Measurements from ENCODE around the gene TBCC.

TBCC gene

GRCh38 chr6:42762426-42762859 lies 16.5 kb upstream of the TBCC start:
- Histone ChIP-seq H3K27me3 (ENCODE audit: insufficient read depth, low read length) (no peaks in the 10 kb centered on the region), H3K4me3 (ENCODE audit: low read depth, low read length, poor library complexity, severe bottlenecking) (no peak overlapping the region), H3F3A (ENCODE audit: insufficient read depth, low read length) (no peaks in the 10 kb centered on the region), H3K4me2 (ENCODE audit: low read length) (no peak overlapping the region), H3K36me3 (ENCODE audit: insufficient read depth, low read length) (peaks cover 4% of the 10 kb centered on the region; the same call in 1 of the 2 replicates), H3K9ac (ENCODE audit: low read length) (no peak overlapping the region), H2AFZ (ENCODE audit: low read length) (no peak overlapping the region), H3K4me1 (ENCODE audit: insufficient read depth, low read length, severe bottlenecking) (peaks cover 6% of the 10 kb centered on the region), H4K20me1 (ENCODE audit: insufficient read depth, low read length) (no peaks in the 10 kb centered on the region), H3K9me3 (ENCODE audit: low read length) (no peaks in the 10 kb centered on the region), H3K27ac (ENCODE audit: low read depth, low read length, poor library complexity, severe bottlenecking) (no peak overlapping the region), H3K79me2 (ENCODE audit: insufficient read depth, low read length) (no peaks in the 10 kb centered on the region), H3K9me2 (ENCODE audit: low read depth, low read length) (no peaks in the 10 kb centered on the region)
- TF ChIP-seq EZH2 (IDR thresholded peaks at IDR 0.05; ENCODE audit: borderline replicate concordance, low read length) (no peak), CTCF (IDR thresholded peaks at IDR 0.05; ENCODE audit: low read length) (no peak)

DNA sequence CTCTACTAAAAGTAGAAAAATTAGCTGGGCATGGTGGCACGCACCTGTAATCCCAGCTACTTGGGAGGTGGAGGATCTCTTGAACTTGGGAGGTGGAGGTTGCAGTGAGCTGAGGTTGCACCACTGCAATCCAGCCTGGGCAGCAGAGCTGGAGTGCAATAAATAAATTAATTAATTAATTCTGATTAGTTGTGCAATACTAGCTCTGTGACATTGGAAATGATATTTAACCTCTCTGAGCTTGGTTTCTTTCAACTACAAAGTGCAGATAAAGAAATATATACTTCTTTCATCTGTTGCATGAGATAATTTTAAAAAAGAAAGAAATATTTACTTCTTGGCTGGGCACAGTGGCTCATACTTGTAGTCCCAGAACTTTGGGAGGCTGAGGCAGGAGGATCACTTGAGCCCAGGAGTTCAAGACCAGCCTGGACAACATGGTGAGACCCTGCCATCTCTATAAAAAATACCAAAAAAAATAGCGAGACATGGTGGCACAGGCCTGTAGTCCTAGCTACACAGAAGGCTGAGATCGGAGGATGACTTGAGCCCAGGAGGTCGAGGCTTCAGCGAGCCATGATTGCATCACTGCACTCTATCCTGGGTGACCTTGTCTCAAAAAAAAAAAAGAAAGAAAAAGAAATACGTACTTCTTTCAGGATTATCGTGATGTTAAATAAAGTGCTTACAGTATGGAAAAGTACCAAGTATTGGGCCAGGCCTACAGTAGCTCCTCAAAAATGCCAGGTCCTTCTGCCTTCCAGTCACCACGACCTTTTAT lies 15.6 kb upstream of the TBCC start:
- Histone ChIP-seq H3K9me3 (ENCODE audit: low read length) (no peaks in the 10 kb centered on the region), H3K9ac (ENCODE audit: low read length) (no peak overlapping the region), H3K4me1 (ENCODE audit: insufficient read depth, low read length, severe bottlenecking) (peaks cover 7% of the 10 kb centered on the region), H2AFZ (ENCODE audit: low read length) (no peak overlapping the region), H3K9me2 (ENCODE audit: low read depth, low read length) (no peaks in the 10 kb centered on the region), H3K4me2 (ENCODE audit: low read length) (no peak overlapping the region), H3K79me2 (ENCODE audit: insufficient read depth, low read length) (no peaks in the 10 kb centered on the region), H3K27ac (ENCODE audit: low read depth, low read length, poor library complexity, severe bottlenecking) (no peak overlapping the region), H3F3A (ENCODE audit: insufficient read depth, low read length) (no peaks in the 10 kb centered on the region), H3K4me3 (ENCODE audit: low read depth, low read length, poor library complexity, severe bottlenecking) (no peak overlapping the region), H3K36me3 (ENCODE audit: insufficient read depth, low read length) (peaks cover 4% of the 10 kb centered on the region; the same call in 1 of the 2 replicates), H4K20me1 (ENCODE audit: insufficient read depth, low read length) (no peaks in the 10 kb centered on the region), H3K27me3 (ENCODE audit: insufficient read depth, low read length) (no peaks in the 10 kb centered on the region)
- TF ChIP-seq EZH2 (IDR thresholded peaks at IDR 0.05; ENCODE audit: borderline replicate concordance, low read length): no peak
- no peak for TF ChIP-seq CTCF (IDR thresholded peaks at IDR 0.05; ENCODE audit: low read length)

DNA sequence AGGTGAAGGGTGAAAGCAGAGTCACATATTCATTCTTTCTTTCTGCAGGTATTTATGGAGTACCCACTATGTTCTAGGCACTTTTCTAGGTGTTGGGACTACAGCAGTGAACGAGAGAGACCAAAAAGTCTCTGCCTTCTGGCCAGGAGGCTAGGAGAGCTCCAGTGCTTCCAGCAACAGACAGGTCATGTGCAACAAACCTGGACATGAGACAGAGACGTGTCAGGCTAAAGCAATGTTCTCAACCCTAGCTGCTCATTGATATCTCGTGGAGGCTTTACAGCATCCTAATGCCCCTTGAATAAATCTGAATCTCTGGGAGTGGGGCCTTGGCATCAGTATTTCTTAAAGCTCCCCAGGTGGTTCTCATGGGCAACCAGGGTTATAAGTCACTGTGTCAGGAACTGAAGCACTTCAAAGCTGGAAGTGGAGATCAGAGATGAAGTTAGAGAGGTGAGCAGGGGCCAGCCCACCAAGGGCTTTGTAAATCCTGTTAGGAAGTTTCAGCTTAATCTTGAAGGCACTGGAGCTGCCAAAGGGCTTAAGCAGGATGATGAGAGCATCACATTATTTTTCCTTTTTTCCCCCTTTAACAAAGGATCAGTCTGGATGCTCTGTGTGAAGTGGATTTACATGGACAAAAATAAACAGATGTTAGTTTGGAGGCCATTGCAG lies 13.0 kb upstream of the TBCC start:
- Histone ChIP-seq H3K79me2 (ENCODE audit: insufficient read depth, low read length) (no peaks in the 10 kb centered on the region), H3K4me3 (ENCODE audit: low read depth, low read length, poor library complexity, severe bottlenecking) (no peak overlapping the region), H3K4me2 (ENCODE audit: low read length) (no peak overlapping the region), H3K9ac (ENCODE audit: low read length) (no peak overlapping the region), H4K20me1 (ENCODE audit: insufficient read depth, low read length) (no peaks in the 10 kb centered on the region), H3K9me3 (ENCODE audit: low read length) (no peaks in the 10 kb centered on the region), H2AFZ (ENCODE audit: low read length) (no peak overlapping the region), H3K27me3 (ENCODE audit: insufficient read depth, low read length) (no peaks in the 10 kb centered on the region), H3K27ac (ENCODE audit: low read depth, low read length, poor library complexity, severe bottlenecking) (no peak overlapping the region), H3K4me1 (ENCODE audit: insufficient read depth, low read length, severe bottlenecking) (peaks cover 7% of the 10 kb centered on the region), H3F3A (ENCODE audit: insufficient read depth, low read length) (no peaks in the 10 kb centered on the region), H3K36me3 (ENCODE audit: insufficient read depth, low read length) (peaks cover 4% of the 10 kb centered on the region; the same call in 1 of the 2 replicates), H3K9me2 (ENCODE audit: low read depth, low read length) (no peaks in the 10 kb centered on the region)
- TF ChIP-seq EZH2 (IDR thresholded peaks at IDR 0.05; ENCODE audit: borderline replicate concordance, low read length) (no peak), CTCF (IDR thresholded peaks at IDR 0.05; ENCODE audit: low read length) (no peak)

Measured in OCI-LY1 (cell line).